GM23248 (cell line): ENCODE measurements around the gene NHP2. TPM values are rescaled to one million over a fixed set of nuclear protein-coding genes. Genes with fewer than 3 reads are reported as not detected.

Experiments used
- DNase-seq: peaks from one replicate; pipeline ENCODE4 v3.0.0-alpha.2; 2015
- H2AFZ ChIP-seq: fragments of 200-600 bp; sonication (generic); 2 replicates; pipeline ENCODE4 v1.6.1; 2016; ENCODE audit warnings: antibody characterized with exemption
- H3F3A ChIP-seq: fragments of 200-600 bp; sonication (generic); 2 replicates; pipeline ENCODE4 v1.6.1; 2016; ENCODE audit warnings: mild to moderate bottlenecking, antibody characterized with exemption, mixed run types; ENCODE audit not compliant: insufficient read depth
- H3K27ac ChIP-seq: fragments of 200-600 bp; sonication (generic); 2 replicates; pipeline ENCODE4 v1.5.1; 2016; ENCODE audit warnings: mild to moderate bottlenecking
- H3K27me3 ChIP-seq: fragments of 200-600 bp; sonication (generic); replicated peaks from 2 replicates; pipeline ENCODE4 v1.6.1; 2016; ENCODE audit warnings: mild to moderate bottlenecking; ENCODE audit not compliant: insufficient read depth
- H3K36me3 ChIP-seq: fragments of 200-600 bp; sonication (generic); 2 replicates; pipeline ENCODE4 v1.6.1; 2016; ENCODE audit warnings: low read depth, mild to moderate bottlenecking
- H3K4me1 ChIP-seq: fragments of 200-600 bp; sonication (generic); 2 replicates; pipeline ENCODE4 v1.6.1; 2016; ENCODE audit warnings: mild to moderate bottlenecking; ENCODE audit not compliant: insufficient read depth
- H3K4me2 ChIP-seq: fragments of 200-600 bp; sonication (generic); one replicate; pipeline ENCODE4 v1.6.1; 2016; ENCODE audit warnings: mild to moderate bottlenecking; ENCODE audit not compliant: unreplicated experiment
- H3K4me3 ChIP-seq: fragments of 200-600 bp; sonication (generic); 2 replicates; pipeline ENCODE4 v1.5.1; 2016; ENCODE audit warnings: mild to moderate bottlenecking
- H3K79me2 ChIP-seq: fragments of 200-600 bp; sonication (generic); 2 replicates; pipeline ENCODE4 v1.6.1; 2016; ENCODE audit warnings: mild to moderate bottlenecking; ENCODE audit not compliant: insufficient read depth
- H3K9ac ChIP-seq: fragments of 200-600 bp; sonication (generic); 2 replicates; pipeline ENCODE4 v1.6.1; 2016; ENCODE audit warnings: mild to moderate bottlenecking
- H3K9me2 ChIP-seq: fragments of 200-600 bp; sonication (generic); 2 replicates; pipeline ENCODE4 v1.6.1; 2016; ENCODE audit warnings: mixed run types, mild to moderate bottlenecking, moderate library complexity; ENCODE audit not compliant: insufficient read depth
- H3K9me3 ChIP-seq: fragments of 200-600 bp; sonication (generic); one replicate; pipeline ENCODE4 v1.6.1; 2017; ENCODE audit warnings: low read depth
- H4K20me1 ChIP-seq: fragments of 200-600 bp; sonication (generic); 2 replicates; pipeline ENCODE4 v1.6.0; 2016; ENCODE audit not compliant: insufficient read depth
- EZH2 ChIP-seq: fragments of 200-600 bp; sonication (generic); IDR thresholded peaks from 2 replicates; pipeline ENCODE4 v1.6.1; 2018; ENCODE audit warnings: antibody characterized with exemption, mild to moderate bottlenecking; ENCODE audit not compliant: insufficient read depth, poor library complexity, severe bottlenecking
- EZH2phosphoT487 ChIP-seq: fragments of 200-600 bp; sonication (generic); IDR thresholded peaks from 2 replicates; pipeline ENCODE4 v1.6.1; 2018; ENCODE audit warnings: antibody characterized with exemption, moderate library complexity, mild to moderate bottlenecking, low read depth; ENCODE audit not compliant: insufficient read depth
- WGBS, 2 experiments: methylation state at CpG; one replicate each; pipeline ENCODE4 v1.1.6; 2015 to 2017; ENCODE audit warnings: low lambda C conversion rate in 2 of 2, low coverage in 1 of 2; ENCODE audit errors: missing lambda C conversion rate in 2 of 2; 5-methylcytosine and 5-hydroxymethylcytosine counted together
- in situ Hi-C: fragments of 300-500 bp; cut with MboI; formaldehyde crosslinking; loops from 2 replicates; pipeline ENCODE4 v1.15.0; 2020
- polyA plus RNA-seq: library from polyadenylated mRNA; unstranded; fragments of >200 nt; fragmentation: Nextera tagmentation; extraction: Ambion mirVana; gene quantifications from 2 replicates; pipeline ENCODE4 v1.2.1, GENCODE V29; 2016
- total RNA-seq: library from RNA; depleted of rRNA; stranded (reverse); fragments of >200 nt; shearing (Covaris generic); gene quantifications from 2 replicates; pipeline ENCODE4 v1.2.3, GENCODE V29; 2014

NHP2 gene
- total and polyA plus RNA-seq, 2 experiments from 2014 or later = 203 to 232 TPM

GRCh38 chr5:178117923-178118701 is 35.6 kb downstream of the NHP2 start:
- Histone ChIP-seq H3K4me1 (no peaks in the 10 kb centered on the region), H3K9ac (no peak overlapping the region), H3K9me2 (no peaks in the 10 kb centered on the region), H3K27ac (no peak overlapping the region), H3K79me2 (no peaks in the 10 kb centered on the region), H3F3A (no peaks in the 10 kb centered on the region), H3K27me3 (peaks cover 19% of the 10 kb centered on the region), H3K4me2 (no peak overlapping the region), H4K20me1 (no peaks in the 10 kb centered on the region), H3K4me3 (no peak overlapping the region), H2AFZ (no peak overlapping the region), H3K36me3 (no peaks in the 10 kb centered on the region), H3K9me3 (no peaks in the 10 kb centered on the region)
- no peak for DNase-seq
- in situ Hi-C loops = no loop called here
- 77 to 82% methylated on average over 18 of the region's 18 CpGs for WGBS, 2 experiments
- TF ChIP-seq EZH2phosphoT487 (no peak), EZH2 (no peak)

- Histone ChIP-seq H3K4me3 (no peak overlapping the region), H3K4me2 (no peak overlapping the region), H4K20me1 (no peaks in the 10 kb centered on the region), H3K9me2 (no peaks in the 10 kb centered on the region), H2AFZ (no peak overlapping the region), H3K27ac (no peak overlapping the region), H3K79me2 (no peaks in the 10 kb centered on the region), H3K27me3 (peaks cover 21% of the 10 kb centered on the region), H3K9me3 (no peaks in the 10 kb centered on the region), H3K9ac (no peak overlapping the region), H3F3A (peaks cover 10% of the 10 kb centered on the region), H3K4me1 (no peaks in the 10 kb centered on the region), H3K36me3 (no peaks in the 10 kb centered on the region)
- TF ChIP-seq EZH2phosphoT487 = no peak
- no peak for TF ChIP-seq EZH2
- WGBS, 2 experiments = 55 to 56% methylated on average over 21 to 22 of the region's 22 CpGs
- in situ Hi-C loops = no loop called here
- DNase-seq = no peak
Measured at GRCh38 chr5:178116143-178116885, 37.4 kb downstream of the NHP2 start.

- Histone ChIP-seq H3K27me3 (peaks cover 21% of the 10 kb centered on the region), H3K9me2 (no peaks in the 10 kb centered on the region), H3K36me3 (no peaks in the 10 kb centered on the region), H3K4me2 (no peak overlapping the region), H3K4me1 (no peaks in the 10 kb centered on the region), H3F3A (peaks cover 10% of the 10 kb centered on the region), H4K20me1 (no peaks in the 10 kb centered on the region), H3K9me3 (no peaks in the 10 kb centered on the region), H3K79me2 (no peaks in the 10 kb centered on the region), H3K4me3 (no peak overlapping the region), H2AFZ (no peak overlapping the region), H3K27ac (no peak overlapping the region), H3K9ac (no peak overlapping the region)
- no peak for DNase-seq
- no peak for TF ChIP-seq EZH2phosphoT487
- no peak for TF ChIP-seq EZH2
- in situ Hi-C loops = no loop called here
- WGBS, 2 experiments = 24 to 30% methylated on average over 6 to 7 of the region's 7 CpGs
Measured at GRCh38 chr5:178115814-178116142, 37.9 kb downstream of the NHP2 start.

- WGBS, 2 experiments = 82 to 83% methylated on average over 12 of the region's 12 CpGs
- TF ChIP-seq EZH2 (no peak), EZH2phosphoT487 (no peak)
Measured at GRCh38 chr5:178115136-178115813, 38.4 kb downstream of the NHP2 start.

More at GRCh38 chr5:178115136-178115813, 38.4 kb downstream of the NHP2 start:
- Histone ChIP-seq H3K79me2 (no peaks in the 10 kb centered on the region), H3K36me3 (no peaks in the 10 kb centered on the region), H3K4me1 (no peaks in the 10 kb centered on the region), H3K27ac (no peak overlapping the region), H2AFZ (no peak overlapping the region), H3K9me3 (no peaks in the 10 kb centered on the region), H3K4me3 (no peak overlapping the region), H3K9me2 (no peaks in the 10 kb centered on the region), H4K20me1 (no peaks in the 10 kb centered on the region), H3K27me3 (peaks cover 21% of the 10 kb centered on the region), H3K4me2 (no peak overlapping the region), H3F3A (peaks cover 10% of the 10 kb centered on the region), H3K9ac (no peak overlapping the region)
- in situ Hi-C loops = no loop called here
- no peak for DNase-seq
